GM12872 (cell line): ENCODE data around the gene EXTL1.

Experiments
- CTCF ChIP-seq: IDR thresholded peaks from 3 replicates; pipeline ENCODE4 v1.5.1; 2011; ENCODE audit warnings: low read depth, mild to moderate bottlenecking, low read length, moderate library complexity; ENCODE audit not compliant: insufficient read depth

Gene EXTL1

GRCh38 chr1:26014179-26014578 is 7.4 kb upstream of the EXTL1 start:
- TF ChIP-seq CTCF = no peak

GRCh38 chr1:26015358-26015757 is 6.2 kb upstream of the EXTL1 start:
- no peak for TF ChIP-seq CTCF

GRCh38 chr1:26016258-26016952 is 5.2 kb upstream of the EXTL1 start:
- no peak for TF ChIP-seq CTCF

GRCh38 chr1:26016953-26017545 is 4.5 kb upstream of the EXTL1 start:
- TF ChIP-seq CTCF = no peak

GRCh38 chr1:26017606-26018005 is 4.0 kb upstream of the EXTL1 start:
- TF ChIP-seq CTCF = no peak

- TF ChIP-seq CTCF = no peak
Observed at GRCh38 chr1:26019641-26020315, 1.8 kb upstream of the EXTL1 start.

GRCh38 chr1:26020330-26020768 is 1.2 kb upstream of the EXTL1 start:
- no peak for TF ChIP-seq CTCF
